HG03066 (cell line): ENCODE data around the gene RAB1B.
"Not testable (repeated sequence)": the region's sequence is repeated elsewhere in the genome, so short reads cannot be mapped to it uniquely, and the experiment has no call there.

Source experiments
- ATAC-seq: cut with Tn5 transposase; IDR thresholded peaks from one replicate; pipeline ENCODE4 v1.9.1; 2021; ENCODE audit warnings: low read depth; ENCODE audit not compliant: unreplicated experiment

Gene RAB1B

DNA sequence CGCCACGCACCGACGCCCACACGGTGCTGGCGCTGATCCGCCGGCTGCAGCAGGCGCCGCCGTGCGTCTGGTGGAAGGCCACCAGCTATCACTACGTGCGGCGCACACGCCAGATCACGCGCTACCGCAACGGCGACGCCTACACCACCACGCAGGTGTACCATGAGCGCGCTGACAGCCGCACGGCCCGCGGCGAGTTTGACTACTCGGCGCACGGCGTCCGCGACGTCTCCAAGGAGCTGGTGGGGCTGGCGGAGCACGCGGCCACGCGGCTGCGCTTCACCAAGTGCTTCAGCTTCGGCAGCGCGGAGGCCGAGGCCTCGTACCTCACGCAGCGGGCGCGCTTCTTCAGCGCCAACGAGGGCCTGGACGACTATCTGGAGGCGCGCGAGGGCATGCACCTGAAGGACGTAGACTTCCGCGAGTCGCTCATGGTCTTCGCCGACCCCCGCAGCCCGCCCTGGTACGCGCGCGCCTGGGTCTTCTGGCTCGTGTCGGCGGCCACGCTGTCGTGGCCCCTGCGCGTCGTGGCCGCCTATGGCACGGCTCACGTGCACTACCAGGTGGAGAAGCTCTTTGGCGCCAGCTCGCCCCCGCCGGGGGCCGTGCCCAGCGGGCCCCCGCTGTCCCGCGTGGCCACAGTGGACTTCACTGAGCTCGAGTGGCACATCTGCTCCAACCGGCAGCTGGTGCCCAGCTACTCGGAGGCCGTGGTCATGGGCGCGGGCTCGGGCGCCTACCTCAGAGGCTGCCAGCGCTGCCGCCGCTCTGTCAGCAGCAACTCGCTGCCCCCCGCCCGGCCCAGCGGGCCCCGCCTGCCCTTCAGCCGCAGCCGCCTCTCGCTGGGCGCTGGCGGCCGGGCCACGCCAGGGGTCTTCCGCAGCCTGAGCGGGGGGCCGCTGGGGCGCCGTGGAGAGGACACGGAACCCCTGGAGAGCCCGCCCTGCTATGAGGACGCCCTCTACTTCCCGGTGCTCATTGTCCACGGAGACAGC is 26.5 kb downstream of the RAB1B start:
- no peak for ATAC-seq

DNA sequence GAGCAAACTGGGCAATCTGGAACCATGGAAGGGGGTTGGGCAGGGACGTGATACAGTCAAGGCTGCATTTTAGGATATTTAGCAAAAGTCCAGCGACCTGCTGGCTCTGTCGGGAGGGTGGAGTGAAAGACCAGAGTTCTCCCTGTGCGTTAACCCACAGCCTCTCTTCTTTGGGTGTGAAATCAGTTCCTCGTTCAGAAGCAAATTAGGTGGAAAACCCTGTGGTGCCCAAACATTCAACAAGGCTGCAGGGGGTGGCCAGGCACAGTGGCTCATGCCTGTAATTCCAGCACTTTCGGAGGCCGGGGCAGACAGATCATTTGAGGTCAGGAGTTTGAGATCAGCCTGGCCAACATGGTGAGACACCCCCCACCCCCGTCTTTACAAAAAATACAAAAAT is 29.2 kb downstream of the RAB1B start:
- ATAC-seq, result no peak

DNA sequence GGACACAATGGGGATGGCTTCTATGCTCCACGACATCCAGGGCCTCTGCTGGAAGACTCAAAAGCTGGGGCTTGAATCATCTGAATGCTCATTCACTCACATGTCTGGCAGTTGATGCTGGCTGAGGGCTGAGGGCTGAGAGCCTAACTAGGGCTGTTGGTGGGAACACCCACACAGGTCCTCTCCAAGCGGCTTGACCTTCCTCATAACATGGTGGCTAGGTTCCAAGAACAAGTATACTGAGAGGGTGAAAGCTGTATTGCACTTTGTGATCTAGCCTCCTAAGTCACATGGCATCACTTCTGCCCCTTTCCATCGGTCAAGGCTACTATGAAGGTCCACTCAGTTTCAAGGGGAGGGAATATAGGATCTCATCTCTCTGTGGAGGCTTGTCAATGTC is 30.7 kb downstream of the RAB1B start:
- ATAC-seq, result no peak

DNA sequence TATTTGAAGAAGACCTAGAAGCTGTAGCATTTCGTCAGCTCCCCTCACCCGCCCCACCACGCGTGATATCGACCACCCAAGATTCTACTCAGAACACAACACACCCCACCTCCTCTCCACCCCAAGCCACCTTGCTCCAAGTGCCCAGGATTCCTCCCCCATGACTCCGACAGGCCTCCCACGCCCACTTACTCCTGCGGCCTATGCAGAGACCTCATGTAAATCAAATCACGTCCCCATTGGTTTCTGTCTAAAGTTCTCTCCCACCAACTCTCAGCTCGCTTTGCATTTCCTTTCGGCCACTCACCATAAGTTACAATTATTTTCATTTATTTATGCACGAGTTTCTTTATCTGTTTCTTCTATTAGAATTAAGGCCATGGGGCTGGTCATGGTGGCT is 34.2 kb downstream of the RAB1B start:
- ATAC-seq, result no peak

GRCh38 chr11:66309475-66309874 is 41.0 kb downstream of the RAB1B start:
- ATAC-seq, result no peak

GRCh38 chr11:66310324-66310723 is 41.9 kb downstream of the RAB1B start:
- ATAC-seq, result no peak

GRCh38 chr11:66310803-66311440 is 42.5 kb downstream of the RAB1B start:
- not testable (repeated sequence) for ATAC-seq

DNA sequence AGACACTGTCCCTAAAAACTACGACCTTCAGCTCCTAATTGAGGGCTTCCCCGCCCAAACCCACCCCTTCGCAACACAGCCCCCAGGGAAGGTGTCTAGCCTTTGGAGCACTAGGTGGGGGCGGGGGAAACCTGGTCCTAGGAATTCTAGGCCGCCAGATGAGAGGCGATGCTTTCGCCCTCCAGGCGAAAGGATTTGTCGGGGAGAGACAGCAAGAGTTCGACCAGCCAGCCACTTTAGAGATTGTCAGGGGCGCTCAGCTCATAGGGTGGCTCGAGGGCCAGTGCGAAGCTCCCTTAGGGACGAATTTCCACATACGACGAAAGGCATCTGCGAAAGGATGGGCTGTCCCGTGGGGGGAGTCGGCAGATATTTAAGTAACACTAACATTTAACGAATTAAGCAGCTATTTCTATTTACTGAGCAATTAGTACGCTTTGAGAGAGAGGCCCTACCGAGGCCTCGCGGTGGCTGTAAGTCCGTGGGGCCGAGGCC is 43.1 kb downstream of the RAB1B start:
- ATAC-seq, result peak; percentile 44

- ATAC-seq, result peak; percentile 65
Observed at GRCh38 chr11:66311965-66312548, 43.6 kb downstream of the RAB1B start.

GRCh38 chr11:66312549-66313320 is 44.3 kb downstream of the RAB1B start:
- peak; percentile 60 for ATAC-seq

DNA sequence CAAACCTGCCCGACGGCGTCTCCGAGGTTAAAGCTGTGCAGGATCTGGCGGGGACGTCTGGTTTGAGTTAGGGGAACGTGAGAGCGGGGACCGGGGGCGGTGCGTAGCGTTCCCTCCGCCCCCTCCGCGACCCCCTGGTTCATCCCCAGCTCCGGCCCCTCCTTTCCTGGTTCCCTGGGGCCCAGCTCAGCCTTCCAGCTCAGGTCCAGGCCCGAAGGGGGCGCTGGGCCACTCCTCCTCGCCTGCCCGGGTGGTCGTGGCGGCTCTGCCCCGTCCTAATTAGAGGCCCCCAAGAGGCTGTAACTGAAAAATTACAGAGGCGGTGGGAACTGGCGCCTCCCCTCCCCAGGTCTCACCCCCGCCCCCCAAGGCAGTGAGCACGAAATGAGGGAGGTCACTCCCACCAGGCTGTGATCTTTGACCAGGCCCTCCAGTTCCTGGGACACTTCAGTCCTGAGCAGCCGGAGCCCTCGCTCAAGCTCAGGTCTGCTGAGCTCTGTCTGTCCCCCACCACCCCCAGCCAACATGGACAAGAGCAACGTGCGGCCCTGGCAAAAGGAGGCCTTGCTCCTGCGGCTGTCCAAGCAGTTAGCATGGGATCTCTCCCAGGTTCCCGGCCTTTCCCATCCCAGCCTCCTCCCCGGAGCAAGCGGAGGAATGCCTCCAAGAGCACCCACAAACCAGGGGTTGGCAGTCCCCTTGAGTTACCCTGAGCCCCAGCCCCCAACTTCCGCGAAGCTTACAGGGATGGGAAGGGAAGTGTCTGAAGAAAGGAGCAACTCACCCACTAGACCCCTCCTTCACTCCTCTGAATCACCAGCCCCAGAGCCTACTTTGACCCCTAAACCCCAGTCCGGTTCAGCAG is 45.1 kb downstream of the RAB1B start:
- no peak for ATAC-seq

- ATAC-seq, result no peak
Observed at GRCh38 chr11:66314186-66314501, 45.7 kb downstream of the RAB1B start.

DNA sequence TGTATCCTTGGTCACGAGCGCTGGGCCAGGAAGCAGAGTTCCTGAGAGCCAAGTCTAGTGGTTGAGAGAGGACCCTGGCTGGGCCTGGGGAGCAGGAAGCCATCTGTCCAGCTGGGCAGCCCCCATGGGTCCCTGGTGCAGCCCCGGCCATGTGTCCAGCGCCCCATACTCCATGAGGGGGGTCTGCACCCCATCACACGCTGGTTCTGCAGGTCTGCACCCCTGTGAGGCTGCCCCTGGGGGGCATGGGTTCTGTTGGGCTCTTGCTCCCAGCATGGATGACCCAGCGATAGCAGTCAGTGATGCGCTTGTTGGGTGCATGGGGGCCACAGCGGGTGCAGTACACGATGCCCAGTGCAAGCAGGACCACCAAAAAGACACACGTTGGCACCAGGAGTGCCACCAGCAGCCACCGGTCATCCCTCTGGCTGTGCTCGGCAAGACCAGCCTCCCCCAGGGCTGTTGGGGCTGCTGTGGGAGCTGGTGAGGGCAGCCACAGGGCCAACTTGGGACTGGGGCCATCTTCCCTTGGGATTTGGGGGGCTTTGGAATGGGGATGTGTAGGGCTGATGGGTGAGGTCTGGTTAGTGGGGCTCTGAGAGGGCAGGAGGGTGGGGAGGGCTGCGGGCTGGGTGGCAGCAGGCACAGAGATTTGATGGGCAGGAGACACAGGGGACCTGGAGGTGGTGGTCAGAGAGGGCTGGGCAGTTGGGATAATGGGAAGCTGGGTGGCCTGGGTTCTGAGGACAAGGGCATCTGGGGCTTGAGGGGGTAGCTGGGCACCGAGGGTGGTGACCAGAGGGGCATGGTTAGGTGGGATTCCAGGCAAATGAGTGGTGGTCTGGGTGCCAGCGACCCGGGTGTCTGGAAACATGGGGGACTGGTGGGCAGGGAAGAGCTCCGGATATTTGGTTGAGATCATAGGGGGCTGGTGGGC is 46.4 kb downstream of the RAB1B start:
- ATAC-seq, result no peak

DNA sequence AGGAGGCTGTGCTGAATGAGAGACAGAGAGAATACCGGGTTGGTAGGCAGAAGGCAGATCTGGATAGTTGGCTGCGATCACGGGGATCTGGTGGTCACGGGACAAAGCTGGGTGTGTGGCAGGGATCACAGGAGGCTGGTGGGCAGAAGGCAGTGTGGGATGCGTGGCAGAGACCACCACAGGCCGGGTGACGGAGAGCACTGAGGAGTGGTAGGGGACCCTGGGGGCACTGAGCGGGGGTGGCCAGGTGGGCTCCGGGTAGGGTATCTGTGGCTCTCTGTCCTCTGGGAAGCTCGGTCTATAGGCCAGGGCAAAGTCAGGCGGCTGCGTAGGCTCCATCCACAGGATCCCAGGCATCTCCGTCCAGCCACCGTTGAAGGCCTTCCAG is 47.1 kb downstream of the RAB1B start:
- no peak for ATAC-seq

DNA sequence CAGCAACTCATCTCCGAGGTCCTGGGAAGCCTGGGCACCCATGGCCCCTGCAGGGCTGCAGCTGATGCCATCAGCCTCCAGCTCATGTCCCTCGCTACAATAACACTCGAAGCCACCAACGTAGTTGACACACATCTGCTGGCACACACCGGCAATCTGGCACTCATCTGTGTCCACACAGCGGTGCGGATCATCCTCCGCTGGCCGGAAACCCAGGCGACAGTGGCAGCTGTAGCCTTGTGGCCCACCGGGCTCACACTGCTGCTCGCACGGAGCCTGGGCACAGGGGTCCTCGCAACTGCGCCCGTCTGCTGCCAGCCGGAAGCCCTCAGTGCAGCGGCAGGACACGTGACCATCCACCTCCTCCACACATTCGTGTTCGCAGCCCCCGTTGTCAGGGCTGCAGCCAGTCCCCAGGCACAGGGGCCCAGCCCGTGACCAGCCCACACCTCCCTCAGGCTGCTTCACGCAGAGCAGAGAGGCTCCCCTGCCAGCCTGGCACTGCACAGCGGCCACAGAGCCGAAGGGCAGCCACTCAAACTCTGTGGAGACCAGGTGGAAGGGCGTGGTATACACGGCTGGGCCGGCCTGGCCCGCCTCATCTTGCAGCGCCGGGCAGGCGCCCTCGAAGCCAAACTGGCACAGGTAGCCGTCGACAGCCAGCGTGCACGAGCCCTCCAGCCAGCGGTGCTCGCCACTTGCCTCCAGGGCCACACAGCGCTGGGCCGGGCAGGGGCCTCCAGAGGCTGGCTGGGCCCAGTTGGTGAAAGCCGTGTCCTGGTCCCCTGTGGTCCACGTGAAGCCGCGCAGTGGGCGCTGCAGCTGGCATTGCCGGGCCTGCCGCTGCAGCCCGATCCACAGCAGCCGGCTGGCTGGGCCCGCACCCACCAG is 47.7 kb downstream of the RAB1B start:
- no peak for ATAC-seq

GRCh38 chr11:66316849-66317251 is 48.4 kb downstream of the RAB1B start, which contains the start of gene CD248:
Gene CD248 (minus strand): TSS chr11:66317044. CDS start chr11:66317027, 17 bp downstream.
- ATAC-seq, result no peak

- no peak for ATAC-seq
Observed at GRCh38 chr11:66317322-66317722, 48.9 kb downstream of the RAB1B start.
